Mesothelial cell of epicardium (in vitro differentiated cells): Measurements from ENCODE around the gene MDK. TPM values are rescaled to one million over a fixed set of nuclear protein-coding genes. Genes with fewer than 3 reads are reported as not detected.

Source experiments
- DNase-seq, 2 experiments: peaks; one replicate each; pipeline ENCODE4 v3.0.0; 2021; ENCODE audit warnings: low spot score in 2 of 2; ENCODE audit not compliant: unreplicated experiment in 2 of 2
- H3K27ac Mint-ChIP-seq: 2 replicates; pipeline ENCODE4 v1.8.0; 2021; ENCODE audit warnings: mixed read lengths
- H3K27me3 Mint-ChIP-seq: 2 replicates; pipeline ENCODE4 v1.8.0; 2021; ENCODE audit warnings: low read depth, mixed read lengths
- H3K36me3 Mint-ChIP-seq: 2 replicates; pipeline ENCODE4 v1.8.0; 2021; ENCODE audit warnings: mixed read lengths
- H3K4me1 Mint-ChIP-seq: 2 replicates; pipeline ENCODE4 v1.8.0; 2021; ENCODE audit warnings: mixed read lengths
- H3K4me3 Mint-ChIP-seq: 2 replicates; pipeline ENCODE4 v1.8.0; 2021; ENCODE audit warnings: mild to moderate bottlenecking, moderate library complexity, mixed read lengths
- H3K9me3 Mint-ChIP-seq: 2 replicates; pipeline ENCODE4 v1.8.0; 2021; ENCODE audit warnings: mixed read lengths
- CTCF ChIP-seq: fragments of 200-600 bp; sonication (generic); IDR thresholded peaks from one replicate; pipeline ENCODE4 v1.5.0; 2021; ENCODE audit warnings: antibody characterized with exemption; ENCODE audit not compliant: unreplicated experiment
- total RNA-seq: library from RNA; stranded (reverse); gene quantifications from 3 replicates; pipeline ENCODE4 v1.2.1, GENCODE V29; 2021

MDK gene
- total RNA-seq, 1 donor from 2014 or later, result 1,586 TPM

DNA sequence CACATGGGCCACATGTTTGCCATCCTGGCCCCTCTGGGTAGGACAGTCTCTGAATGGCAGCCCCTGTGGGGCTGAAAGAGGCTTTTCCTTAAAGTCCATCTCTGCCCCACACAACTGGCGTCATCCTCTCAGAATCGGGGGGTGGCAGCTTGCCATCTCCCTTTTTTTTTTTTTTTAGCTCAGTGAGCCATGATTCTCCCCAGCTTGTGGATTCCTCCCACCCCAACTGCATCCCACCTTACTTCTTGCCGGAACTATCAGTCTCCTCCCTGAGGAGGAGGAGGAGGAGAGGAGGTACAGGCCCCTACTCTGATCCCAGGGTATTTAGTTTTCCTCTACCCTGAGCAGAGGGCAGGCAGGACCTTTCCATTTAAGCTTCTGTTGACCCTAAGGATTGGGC, 30.8 kb upstream of the MDK start:
- H3K4me1 Mint-ChIP-seq, result peaks cover 27% of the 10 kb centered on the region

GRCh38 chr11:46351148-46351547, 30.3 kb upstream of the MDK start:
- Mint-ChIP-seq H3K4me3 (no peak overlapping the region), H3K36me3 (no peaks in the 10 kb centered on the region), H3K9me3 (no peaks in the 10 kb centered on the region), H3K4me1 (peaks cover 27% of the 10 kb centered on the region), H3K27me3 (no peaks in the 10 kb centered on the region), H3K27ac (no peak overlapping the region)
- no peak for DNase-seq
- TF ChIP-seq CTCF, result no peak

More for the DNA sequence above, 30.8 kb upstream of the MDK start:
- H3K27ac Mint-ChIP-seq, result no peak overlapping the region
- TF ChIP-seq CTCF, result no peak
- DNase-seq, result no peak
- no peaks in the 10 kb centered on the region for H3K9me3 Mint-ChIP-seq
- H3K4me3 Mint-ChIP-seq, result no peak overlapping the region
- no peaks in the 10 kb centered on the region for H3K27me3 Mint-ChIP-seq
- H3K36me3 Mint-ChIP-seq, result no peaks in the 10 kb centered on the region

DNA sequence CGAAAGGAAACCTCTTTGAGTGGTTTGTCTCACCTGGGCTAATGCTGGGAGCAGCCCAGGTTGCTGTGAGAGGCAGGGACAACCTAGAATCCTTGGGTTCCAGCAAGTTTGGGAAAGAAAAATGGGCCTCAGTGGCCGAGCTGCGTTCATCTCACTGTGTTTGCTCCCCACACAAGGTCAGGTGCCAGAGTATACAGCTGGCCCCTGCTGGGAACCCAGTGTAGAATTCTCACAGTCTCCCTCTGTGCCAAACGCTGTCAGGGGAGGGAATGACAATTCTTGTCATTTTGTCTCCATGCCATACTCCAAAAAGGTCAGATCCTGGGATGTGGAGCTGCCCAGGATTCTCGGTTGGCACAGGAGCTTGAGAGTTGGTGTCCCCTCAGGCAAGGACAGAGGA, 29.9 kb upstream of the MDK start:
- H3K36me3 Mint-ChIP-seq, result no peaks in the 10 kb centered on the region
- peak overlapping the region; percentile 6 for H3K27ac Mint-ChIP-seq
- no peaks in the 10 kb centered on the region for H3K9me3 Mint-ChIP-seq
- no peak overlapping the region for H3K4me3 Mint-ChIP-seq
- peaks cover 24% of the 10 kb centered on the region for H3K4me1 Mint-ChIP-seq
- DNase-seq, result no peak
- no peak for TF ChIP-seq CTCF
- no peaks in the 10 kb centered on the region for H3K27me3 Mint-ChIP-seq

DNA sequence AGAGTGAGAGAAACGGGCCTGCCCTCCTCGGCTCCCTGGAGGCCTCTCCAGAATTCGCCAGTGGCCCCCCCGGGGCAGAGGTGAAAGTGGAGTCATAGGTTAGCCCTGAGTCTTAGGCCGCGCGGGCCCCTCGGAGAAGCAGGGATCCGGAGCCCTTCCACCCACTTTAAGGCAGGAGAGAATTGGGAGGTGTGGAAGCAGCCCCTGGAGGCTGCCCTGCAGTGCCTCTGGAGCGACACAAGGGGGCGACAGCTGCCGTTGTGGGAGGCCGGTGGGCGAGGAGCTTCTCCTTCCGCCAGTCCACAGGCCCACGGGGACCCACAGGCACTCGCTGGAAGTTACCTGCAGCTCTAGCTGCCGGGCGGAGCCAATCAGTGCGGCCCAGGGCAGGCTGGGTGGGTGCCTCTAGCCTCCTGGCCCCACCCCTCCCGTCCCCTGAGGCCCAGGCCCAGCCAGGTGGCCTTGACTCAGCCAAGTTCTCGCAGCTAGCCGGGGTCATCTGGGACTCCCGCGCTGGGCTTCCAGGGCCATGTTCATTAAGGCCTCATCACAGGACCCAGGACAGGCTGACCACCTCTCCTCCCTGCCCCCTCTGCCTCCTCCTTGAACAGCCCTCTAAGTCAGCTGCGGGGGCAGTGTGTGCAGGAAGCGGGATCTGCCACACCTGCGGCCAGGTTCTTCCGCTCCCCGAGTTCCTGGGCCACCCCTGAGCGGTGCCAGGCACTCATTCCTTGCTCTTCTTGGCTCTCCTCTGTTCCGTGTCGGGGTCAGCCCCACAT, 29.2 kb upstream of the MDK start:
- Mint-ChIP-seq H3K36me3 (no peaks in the 10 kb centered on the region), H3K9me3 (no peaks in the 10 kb centered on the region), H3K4me1 (peaks cover 19% of the 10 kb centered on the region), H3K4me3 (no peak overlapping the region), H3K27ac (peak overlapping the region; percentile 6), H3K27me3 (no peaks in the 10 kb centered on the region)
- peak in 1 of 2 experiments; percentile 63 for DNase-seq
- peak; percentile 71 for TF ChIP-seq CTCF

DNA sequence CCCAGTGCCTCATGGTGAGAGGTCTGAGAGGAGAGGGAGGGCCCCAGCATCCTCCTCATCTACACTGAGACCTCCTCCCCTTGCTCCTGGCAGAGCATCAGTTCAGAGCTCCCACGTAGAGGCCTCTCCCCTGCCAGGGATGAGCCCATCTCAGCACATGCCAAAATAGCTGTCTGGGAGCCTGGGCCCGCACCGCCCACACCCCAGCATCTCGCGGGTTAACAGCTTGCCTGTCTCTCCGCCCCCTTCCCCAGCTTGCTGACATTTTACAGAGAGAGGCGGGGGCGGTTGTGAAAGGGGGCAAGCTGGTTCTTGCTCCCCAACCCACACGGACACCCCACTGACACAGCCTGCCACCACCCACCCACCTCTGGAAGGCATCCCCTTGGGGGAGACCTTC, 27.8 kb upstream of the MDK start:
- Mint-ChIP-seq H3K27ac (no peak overlapping the region), H3K36me3 (no peaks in the 10 kb centered on the region), H3K27me3 (no peaks in the 10 kb centered on the region), H3K4me3 (no peak overlapping the region), H3K4me1 (peaks cover 13% of the 10 kb centered on the region), H3K9me3 (no peaks in the 10 kb centered on the region)
- TF ChIP-seq CTCF, result no peak
- DNase-seq, result no peak
